NAMALWA (cell line): Measurements from ENCODE around the gene POLA2.
"Not testable (repeated sequence)": the region's sequence is repeated elsewhere in the genome, so short reads cannot be mapped to it uniquely, and the experiment has no call there.

Experiments used
- DNase-seq: peaks from one replicate; pipeline ENCODE4 v3.0.0-alpha.2; 2015; ENCODE audit warnings: low spot score

POLA2 gene

DNA sequence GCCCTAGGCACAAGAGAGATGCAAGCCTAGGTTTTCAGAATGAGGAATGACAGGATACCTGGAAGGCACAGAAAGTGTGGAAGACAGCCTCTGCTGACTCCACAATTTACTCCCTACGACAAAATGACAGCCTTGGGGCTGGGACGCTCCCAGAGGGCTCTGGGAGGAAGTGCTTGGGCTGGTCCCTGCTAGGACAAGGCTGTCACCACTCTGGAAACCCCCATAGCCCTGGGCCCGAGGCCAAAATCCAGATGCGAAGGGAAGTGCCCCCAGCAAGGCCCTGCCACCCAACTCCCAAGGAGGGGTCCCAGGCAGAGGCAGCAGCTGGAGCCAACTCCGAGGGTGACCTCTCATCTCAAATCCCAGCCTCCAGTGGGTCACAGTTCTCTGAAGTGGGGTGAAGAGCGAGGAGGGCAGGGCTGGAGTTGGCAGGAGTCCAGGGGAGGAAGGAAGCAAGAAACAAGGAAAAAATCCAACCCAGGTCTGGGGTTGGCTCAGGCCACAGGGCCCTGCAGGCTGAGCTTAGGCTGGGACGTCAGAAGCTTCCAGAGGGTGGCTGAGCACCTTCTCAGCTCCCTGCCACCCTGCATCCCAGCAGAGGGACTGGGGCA is 46.6 kb downstream of the POLA2 start:
- DNase-seq: no peak

DNA sequence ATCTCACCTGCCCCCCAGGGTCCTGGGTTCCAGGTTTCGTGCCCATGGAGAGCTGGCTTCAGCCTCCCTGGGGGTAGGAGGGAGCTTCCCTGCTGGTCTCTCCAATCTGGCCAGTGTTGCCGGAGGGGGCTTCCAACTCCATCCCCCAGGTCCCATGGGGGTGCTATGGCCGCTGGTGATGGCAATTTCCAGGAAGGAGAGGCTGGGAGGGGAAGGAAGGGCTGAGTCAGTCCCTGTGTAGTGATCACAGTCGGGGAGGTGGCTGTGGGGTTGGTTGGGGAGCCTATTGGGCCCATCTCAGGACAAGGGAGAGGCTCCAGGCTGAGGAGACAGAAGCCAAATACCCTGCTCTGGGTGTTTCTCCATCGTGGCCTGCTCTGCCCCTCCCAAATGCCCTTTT is 47.2 kb downstream of the POLA2 start:
- DNase-seq: no peak

DNA sequence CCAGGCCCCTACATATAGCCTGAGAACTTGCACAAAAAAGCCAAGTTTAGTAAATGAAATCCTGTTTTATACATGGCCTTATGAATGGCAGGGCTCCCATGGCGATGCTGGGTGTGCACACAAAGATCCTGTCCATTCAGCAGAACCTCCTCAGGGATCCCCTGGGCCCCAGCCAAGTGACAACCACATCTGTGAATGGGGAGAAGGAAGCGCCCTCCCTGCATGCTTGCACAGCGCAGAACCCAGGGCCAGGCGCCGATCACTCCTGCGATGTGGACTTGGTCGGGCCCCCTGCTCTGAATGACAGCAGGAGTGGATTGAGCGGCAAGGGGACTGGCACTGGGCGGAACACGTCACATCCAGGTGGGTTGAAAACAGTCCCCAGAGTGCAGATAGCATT is 48.5 kb downstream of the POLA2 start:
- DNase-seq: no peak

DNA sequence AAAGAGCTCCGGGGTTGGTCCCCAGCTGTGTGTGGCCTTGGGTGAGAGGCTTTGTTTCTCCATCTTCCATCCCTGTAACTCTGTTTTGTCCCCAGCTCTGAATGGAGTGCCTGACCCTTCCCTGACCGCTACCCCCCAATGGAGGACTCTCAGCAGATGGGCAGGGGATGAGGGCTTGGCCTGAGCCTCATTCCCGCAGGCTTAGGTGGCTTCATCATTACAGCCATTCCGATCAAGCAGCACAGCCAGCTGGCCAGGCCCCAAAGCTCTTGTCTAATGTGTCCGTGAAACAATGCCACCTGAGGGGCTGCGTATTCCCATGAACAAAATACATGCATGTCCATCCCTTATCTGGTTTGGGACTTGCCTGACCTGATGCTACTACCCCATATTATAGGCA is 49.0 kb downstream of the POLA2 start:
- no peak for DNase-seq

DNA sequence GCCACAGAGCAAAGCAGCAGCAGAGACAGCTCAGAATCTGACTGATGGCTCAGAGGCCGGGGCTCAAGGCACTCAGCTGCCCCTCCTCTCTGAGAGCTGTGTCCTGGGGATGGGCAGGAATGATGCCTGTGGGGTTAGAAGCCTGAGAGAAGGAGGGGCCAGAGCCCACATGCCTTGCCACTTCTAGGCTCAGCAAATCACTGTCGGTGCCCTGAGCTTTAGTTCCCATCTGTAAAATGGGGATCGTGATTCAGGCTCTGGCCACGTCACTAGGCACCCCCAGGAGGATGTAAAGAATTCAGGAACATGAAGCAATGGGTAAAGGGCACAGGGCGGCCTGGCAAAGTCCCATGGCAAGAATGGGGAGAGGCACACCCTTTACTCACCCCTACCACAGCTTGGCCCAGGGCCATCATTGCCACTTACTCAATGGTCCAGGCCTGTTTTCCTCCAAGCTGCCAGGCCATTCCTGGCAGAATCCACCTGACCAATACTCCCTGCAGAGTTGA is 49.5 kb downstream of the POLA2 start:
- DNase-seq: no peak

DNA sequence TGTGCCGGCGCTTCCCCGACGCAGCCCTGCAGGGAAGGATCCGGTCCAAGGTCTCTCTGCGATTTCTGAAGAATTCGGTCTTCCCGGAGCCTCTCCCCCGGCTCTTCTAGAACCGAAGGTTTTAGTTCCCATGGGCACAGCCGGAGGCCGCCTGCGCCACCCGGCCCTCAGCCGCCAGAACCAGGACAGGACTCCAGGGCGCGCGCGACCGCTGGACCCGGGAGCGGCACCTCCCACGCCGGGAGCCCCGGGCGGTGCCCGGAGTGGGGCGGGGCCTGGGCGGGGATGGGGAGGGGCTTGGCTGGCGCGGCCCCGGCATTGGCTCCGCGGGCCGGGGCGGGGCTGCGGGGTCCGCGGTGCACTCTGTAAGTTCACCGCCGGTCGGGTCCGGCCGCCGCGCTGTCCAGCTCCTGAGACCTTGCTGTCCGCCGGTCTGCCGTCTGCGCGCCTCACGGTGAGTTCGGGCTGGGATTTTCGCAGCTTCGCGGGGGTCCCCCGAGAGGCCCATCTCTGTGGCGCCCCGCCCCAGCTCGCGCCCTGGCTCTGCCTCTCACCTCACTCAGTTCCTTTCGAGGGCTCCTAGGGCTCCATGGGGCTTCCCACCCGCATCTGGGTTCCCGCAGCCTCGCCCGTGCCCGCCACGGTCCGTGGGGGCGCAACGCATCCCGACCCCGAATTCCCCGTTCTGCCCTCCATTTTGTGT is 52.9 kb downstream of the POLA2 start, which contains the start of gene CDC42EP2:
Gene CDC42EP2, plus strand, starts transcription at position 366 of the 703 bp plus-strand sequence. CDS start 6,033 bp downstream, outside the sequence.
- DNase-seq: peak; percentile 72

DNA sequence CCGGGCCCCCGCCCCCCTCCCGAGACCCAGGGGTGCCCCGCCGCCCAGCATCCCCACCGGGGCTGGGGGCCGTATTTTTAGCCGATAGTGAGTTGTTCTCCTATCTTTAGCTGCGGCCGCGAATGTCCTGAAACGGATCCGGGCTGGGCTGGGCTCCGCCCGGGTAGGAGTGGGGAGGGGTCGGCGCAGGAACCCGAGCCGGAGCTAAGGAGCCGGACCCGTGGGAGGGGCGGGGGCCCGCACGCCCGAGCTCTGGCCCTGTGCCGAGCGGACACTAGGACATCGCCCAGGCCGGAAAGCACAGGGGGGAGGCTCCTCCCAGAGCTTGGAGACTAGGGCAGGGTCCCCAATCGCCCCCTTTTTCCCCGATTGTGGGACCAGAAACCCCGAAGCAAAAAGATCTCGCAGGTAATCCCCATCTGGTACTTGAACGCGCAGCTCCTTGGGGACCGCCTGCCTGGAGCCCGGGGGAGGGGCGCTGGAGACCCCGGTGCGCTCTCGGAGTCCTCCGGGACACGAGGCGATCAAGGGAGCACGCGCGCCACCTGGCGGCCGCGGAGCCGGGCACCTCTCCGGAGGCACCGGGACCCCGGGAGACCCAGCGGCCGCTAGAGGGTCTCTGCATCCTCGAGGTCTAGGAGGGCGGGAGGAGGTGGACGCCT is 53.6 kb downstream of the POLA2 start:
- peak; percentile 88 for DNase-seq

DNA sequence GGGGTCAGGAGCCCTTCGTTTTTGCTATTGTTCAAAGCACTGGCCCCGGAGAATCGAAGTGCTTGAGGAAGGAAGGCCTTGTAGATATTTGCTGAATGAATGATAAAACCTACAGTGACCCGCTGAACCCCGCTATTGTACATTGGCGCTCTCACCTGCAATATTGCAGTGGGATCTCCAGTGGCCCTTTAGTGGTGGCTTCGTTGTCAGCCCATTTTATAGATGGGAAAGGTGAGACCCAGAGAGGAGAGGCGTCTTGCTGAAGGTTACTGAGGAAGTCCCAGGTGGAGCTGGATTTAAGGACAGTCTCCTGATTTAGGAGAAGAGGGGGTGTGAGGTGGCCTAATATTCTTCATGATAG is 54.1 kb downstream of the POLA2 start:
- no peak for DNase-seq

DNA sequence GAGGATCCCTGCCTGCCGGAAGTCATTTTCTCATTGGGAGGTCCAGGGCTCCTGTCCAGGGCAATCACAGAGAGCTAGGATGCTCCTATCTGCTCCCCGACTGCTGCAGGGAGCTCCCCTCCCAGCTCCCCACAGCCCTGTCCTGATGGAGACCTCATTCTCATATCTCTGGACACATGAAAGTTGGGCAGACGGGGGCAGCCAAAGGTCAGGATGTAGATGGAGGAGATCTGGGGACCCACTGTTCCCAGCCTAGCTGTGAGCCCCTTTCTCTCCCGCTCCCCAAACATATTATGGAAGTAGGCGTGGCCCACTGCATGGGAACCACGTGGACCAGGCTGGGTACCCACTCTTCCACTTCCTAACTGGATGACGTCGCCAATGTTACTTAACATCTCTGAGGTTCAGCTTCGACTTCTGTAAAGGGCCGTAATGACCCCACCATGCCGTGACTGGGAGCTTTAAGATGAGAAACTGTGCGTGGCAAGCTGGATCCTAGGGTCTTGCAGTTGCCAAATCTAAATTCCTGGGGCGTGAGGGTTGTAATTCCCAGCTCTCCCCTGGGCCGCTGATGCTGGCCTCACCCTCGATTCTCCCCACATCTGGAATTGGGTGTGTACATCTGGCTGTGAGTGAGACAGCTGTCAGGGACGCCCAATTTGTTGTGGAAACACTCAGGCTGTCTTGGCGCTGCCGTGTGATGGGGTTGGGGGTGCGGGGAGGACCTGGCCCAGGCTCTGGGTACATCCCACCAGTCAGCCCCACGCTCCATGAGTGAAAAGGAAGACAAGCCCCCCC is 54.7 kb downstream of the POLA2 start:
- DNase-seq: no peak

DNA sequence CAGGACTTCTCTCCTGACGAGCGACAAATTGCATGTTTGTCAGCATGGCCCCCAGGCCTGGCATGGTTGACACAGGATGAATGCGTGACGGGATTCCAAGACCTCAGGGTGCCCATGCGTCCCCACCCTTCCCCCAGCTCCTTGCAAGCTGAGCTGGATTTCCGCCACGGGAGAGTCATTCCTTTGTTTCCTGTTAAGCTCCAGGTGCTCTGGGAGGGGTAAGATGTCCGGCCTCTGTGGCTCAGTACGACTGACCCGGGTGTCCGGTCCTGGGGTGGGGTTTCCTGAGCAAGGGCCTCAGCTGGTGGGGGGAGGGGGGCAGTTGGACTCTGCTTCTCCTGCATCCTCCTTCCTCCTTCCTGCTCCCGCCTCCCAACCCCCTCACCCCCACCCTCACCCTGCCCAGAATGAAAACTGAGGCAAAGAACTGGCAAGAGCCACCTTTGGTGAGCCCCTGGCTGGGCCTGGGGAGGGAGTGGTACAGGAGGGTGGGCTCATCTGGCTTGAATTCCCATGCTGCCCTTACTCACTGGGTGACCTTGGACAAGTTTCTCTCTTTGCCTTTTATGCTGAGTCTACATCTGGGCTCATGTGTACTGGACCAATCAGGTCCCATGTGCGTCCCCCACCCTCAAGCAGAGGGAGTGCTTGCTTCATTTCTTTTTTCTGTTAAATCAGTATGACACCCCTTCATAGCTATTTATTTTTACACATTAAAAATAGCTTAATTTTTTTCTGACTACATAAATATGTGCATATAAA is 55.4 kb downstream of the POLA2 start:
- peak; percentile 26 for DNase-seq

DNA sequence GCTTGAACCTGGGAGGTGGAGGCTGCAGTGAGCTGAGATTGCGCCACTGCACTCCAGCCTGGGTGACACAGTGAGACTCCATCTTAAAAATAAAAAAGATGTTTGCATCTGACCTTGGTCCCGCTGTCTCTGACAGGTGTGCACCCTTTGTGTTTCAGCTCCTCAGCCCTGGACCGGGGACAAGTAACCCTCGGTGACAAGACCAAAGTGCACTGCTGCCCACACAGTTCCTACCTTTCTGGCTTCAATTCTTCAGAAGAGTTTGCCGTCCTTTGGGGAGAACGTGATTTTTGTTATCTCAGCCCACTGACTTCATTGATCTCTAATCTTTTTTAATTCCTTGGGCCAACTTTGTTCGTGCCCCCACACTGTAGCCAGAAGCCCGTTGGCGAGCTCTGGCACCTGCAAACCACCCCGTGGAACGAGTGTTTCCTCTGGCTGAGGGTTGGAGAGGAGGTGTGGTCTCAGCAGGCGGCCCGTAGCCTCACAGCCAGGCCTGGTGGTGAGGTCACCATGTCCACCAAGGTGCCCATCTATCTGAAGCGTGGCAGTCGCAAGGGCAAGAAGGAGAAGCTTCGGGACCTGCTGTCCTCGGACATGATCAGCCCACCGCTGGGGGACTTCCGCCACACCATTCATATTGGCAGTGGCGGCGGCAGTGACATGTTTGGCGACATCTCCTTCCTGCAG is 58.8 kb downstream of the POLA2 start:
- DNase-seq: no peak

DNA sequence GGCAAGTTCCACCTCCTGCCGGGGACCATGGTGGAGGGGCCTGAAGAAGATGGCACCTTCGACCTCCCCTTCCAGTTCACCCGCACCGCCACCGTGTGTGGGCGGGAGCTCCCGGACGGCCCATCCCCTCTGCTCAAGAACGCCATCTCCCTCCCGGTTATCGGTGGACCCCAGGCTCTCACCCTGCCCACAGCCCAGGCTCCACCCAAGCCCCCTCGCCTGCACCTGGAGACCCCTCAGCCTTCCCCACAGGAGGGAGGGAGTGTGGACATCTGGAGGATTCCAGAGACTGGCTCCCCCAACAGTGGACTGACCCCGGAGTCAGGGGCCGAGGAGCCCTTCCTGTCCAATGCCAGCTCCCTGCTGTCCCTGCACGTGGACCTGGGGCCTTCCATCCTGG is 59.3 kb downstream of the POLA2 start:
- DNase-seq: no peak

DNA sequence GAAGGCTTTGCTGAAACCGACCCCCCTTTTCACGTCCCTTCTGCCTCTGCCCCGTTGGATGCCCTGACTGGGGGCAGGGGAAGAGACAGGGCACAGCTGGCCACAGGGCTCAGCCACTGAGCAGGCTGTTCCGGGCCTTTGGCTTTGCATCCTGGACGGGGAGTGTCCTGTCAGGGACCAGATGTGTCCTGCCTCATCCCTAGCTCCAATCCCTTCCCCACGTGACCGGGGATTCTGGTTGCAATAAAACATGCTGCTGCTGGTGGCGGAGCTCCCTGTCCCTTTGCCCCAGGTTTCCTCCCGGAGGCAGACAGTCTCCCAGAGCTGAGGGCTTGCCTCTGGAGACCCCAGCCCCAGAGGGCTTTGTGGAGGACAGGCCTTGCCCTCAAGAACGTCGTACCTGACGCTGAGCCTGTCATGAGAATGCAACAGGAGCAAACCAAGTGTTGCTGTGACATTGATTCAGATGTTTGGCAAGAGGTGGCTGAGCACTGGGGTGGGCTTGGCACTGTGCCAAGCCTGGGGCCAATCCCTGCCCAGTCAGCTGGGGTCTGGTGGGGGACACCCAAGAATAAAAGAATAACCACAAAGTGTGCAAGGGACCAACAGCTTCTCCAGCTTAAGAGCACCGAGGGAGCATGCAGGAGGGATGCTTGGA is 60.2 kb downstream of the POLA2 start:
- no peak for DNase-seq

DNA sequence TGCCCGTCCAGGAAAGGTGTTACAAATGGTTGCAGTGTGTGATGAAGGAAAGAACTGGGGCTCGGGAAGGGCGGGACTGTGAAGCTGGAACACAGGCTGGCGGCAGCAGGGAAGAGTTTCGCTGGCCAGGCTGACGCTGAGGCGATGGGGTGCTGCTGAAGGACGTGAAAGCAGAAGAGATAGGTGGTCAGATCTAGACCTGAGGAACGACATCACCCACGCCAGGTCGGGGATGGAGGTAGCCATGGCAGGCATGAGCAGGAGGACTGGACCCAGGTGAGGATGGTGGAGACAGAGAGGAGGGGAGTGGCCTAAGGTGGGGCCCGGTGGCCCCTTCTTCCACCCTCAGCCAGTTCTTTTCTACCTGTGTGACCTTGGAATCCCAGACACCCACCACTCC is 62.1 kb downstream of the POLA2 start:
- DNase-seq: no peak

DNA sequence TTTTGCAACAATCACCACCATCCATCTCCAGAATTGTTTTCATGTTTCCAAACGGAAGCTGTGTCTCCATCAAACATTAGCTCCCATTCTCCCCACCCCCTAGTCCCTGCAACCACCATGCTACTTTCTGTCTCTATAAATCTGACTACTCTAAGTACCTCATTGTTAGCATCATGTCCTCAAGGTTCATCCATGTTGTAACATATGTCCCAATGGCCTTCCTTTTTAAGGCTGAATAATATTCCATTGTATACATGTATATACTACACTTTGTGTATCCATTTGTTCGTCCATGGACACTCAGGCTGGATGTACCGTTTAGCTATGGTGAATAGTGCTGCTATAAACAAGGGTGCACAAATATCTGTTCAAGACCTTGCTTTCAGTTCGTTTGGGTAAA is 63.7 kb downstream of the POLA2 start:
- DNase-seq: no peak

DNA sequence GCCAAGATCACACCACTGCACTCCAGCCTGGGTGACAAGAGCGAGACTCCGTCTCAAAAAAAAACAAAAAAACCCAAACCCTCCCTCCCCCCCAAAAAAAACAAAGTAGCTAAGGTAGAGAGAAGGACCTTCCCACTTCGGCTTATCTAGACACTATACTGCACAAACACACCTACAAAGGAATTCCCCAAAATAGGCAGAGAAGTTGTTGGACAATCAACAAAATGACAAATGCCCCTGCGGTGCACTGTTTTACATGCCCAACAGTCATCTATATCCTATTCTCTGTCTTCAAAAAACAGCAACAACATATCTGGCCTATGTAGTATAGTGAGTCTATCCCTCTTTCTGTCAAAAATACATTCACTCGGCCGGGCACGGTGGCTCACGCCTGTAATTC is 65.3 kb downstream of the POLA2 start:
- no peak for DNase-seq

DNA sequence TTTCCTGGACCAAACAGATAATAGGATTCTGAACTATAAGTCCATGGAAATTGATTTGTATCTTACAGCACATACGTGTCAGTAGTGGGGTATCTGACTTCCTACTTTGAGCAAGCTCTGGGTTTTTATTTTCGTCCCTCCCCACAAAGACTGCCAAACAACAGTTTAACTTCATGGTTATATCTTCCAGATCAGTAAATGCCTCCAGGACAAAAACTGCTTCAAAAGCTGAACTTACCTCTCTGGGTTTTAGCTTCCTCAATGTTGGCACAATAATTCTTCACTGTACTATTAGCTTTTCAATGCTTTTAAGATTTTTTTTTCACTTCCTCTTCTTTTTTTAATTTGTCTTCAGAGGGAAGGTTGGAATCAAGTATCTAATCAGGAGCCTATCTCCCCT is 67.7 kb downstream of the POLA2 start:
- no peak for DNase-seq

DNA sequence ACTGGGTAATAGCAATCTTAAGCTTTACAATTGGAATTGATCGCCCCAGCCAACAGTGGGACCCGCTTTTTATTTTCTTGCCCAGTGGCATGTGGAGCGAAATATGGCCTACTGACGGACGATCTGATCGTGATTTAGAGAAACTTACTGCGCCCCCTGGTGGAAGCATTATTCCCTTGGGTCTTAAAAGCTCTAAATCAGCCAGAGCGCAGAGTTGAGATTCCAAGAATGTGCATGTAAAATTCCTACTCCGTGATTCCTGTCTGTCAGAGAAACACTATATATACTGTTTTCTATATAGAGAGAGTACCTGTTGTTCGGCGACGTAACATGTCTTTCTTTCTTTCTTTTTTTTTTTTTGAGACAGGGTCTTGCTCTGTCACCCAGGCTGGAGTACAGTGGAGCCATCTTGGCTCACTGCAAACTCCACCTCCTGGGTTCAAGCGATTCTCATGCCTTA is 68.2 kb downstream of the POLA2 start:
- peak; percentile 95 for DNase-seq

DNA sequence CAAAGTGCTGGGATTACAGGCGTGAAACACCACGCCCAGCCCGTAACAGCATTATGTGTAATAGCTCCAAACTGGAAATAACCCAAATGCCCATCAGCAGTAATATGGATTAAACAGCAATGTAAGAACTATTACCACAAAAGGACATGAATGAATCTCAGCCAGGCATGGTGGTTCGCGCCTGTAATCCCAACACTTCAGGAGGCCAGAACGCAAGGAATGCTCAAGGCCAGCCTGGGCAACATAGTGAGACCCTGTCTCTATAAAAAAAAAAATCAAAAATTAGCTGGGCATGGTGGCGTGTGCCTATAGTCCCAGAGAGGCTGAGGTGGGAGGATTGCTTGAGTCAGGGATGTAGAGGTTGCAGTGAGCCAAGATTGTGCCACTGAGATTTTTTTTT is 68.8 kb downstream of the POLA2 start:
- DNase-seq: no peak

DNA sequence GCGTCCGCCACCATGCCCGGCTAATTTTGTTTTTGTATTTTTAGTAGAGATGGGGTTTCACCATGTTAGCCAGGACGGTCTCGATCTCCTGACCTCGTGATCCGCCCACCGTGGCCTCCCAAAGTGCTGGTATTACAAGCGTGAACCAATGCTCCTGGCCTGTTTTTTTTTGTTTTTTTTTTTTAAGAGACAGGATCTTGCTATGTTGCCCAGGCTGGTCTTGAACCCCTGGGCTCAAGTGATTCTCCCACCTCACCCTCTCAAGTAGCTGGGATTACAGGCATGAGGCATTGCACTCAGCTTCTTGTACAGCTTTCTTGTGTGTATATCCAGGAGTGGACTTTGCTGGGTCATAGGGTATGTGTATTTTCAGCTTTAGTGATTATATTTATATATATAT is 70.8 kb downstream of the POLA2 start:
- DNase-seq: not testable (repeated sequence)
